ENCODE data around the gene FNBP1L. TPM values are rescaled to one million over a fixed set of nuclear protein-coding genes. Genes with fewer than 3 reads are reported as not detected.
A peak's percentile ranks its signal among the peaks of the same experiment; 100 is the strongest.

Gene FNBP1L
- total and polyA plus RNA-seq, 2 experiments from 2014 or later: 19.1 to 22.4 TPM

- no peaks in the 10 kb centered on the region for H3K9me3 ChIP-seq (ENCODE audit: low read depth)
- no peak overlapping the region for H2AFZ ChIP-seq
- WGBS, 2 experiments (ENCODE audit: low coverage in 1 of 2, low lambda C conversion rate in 2 of 2, missing lambda C conversion rate in 2 of 2): 10 to 13% methylated on average over 2 of the region's 2 CpGs
- H3K4me2 ChIP-seq (ENCODE audit: unreplicated experiment): peak overlapping the region; percentile 39
- H4K20me1 ChIP-seq (ENCODE audit: insufficient read depth): peaks cover 34% of the 10 kb centered on the region
- peak overlapping the region; percentile 77 for H3K9ac ChIP-seq
- TF ChIP-seq EZH2 (IDR thresholded peaks at IDR 0.05; ENCODE audit: insufficient read depth, poor library complexity, severe bottlenecking) (no peak), EZH2phosphoT487 (IDR thresholded peaks at IDR 0.05; ENCODE audit: insufficient read depth, low read depth) (no peak)
- DNase-seq: peak; percentile 92
- peaks cover 100% of the 10 kb centered on the region for H3K79me2 ChIP-seq (ENCODE audit: insufficient read depth)
- no peaks in the 10 kb centered on the region for H3K27me3 ChIP-seq (replicated peaks; ENCODE audit: insufficient read depth)
- H3K27ac ChIP-seq: peak overlapping the region; percentile 86
- no peak overlapping the region for H3K4me3 ChIP-seq
- H3K4me1 ChIP-seq (ENCODE audit: insufficient read depth): peaks cover 47% of the 10 kb centered on the region
- H3F3A ChIP-seq (ENCODE audit: insufficient read depth): peaks cover 42% of the 10 kb centered on the region
- H3K36me3 ChIP-seq (ENCODE audit: low read depth): peaks cover 17% of the 10 kb centered on the region
- in situ Hi-C loops (cut with MboI): no loop called here
- H3K9me2 ChIP-seq (ENCODE audit: insufficient read depth): no peaks in the 10 kb centered on the region
Observed at GRCh38 chr1:93595266-93595665, 147.3 kb downstream of the FNBP1L start.

- Histone ChIP-seq H3K9ac (peak overlapping the region; percentile 77), H3K27me3 (replicated peaks; ENCODE audit: insufficient read depth) (no peaks in the 10 kb centered on the region), H3K4me3 (no peak overlapping the region), H3K4me1 (ENCODE audit: insufficient read depth) (peaks cover 43% of the 10 kb centered on the region), H2AFZ (no peak overlapping the region), H3K36me3 (ENCODE audit: low read depth) (peaks cover 12% of the 10 kb centered on the region), H3K4me2 (ENCODE audit: unreplicated experiment) (peak overlapping the region; percentile 12), H3K9me2 (ENCODE audit: insufficient read depth) (no peaks in the 10 kb centered on the region), H3K79me2 (ENCODE audit: insufficient read depth) (peaks cover 100% of the 10 kb centered on the region), H3K27ac (peak overlapping the region; percentile 86), H4K20me1 (ENCODE audit: insufficient read depth) (peaks cover 33% of the 10 kb centered on the region), H3K9me3 (ENCODE audit: low read depth) (no peaks in the 10 kb centered on the region), H3F3A (ENCODE audit: insufficient read depth) (peaks cover 42% of the 10 kb centered on the region)
- WGBS, 2 experiments (ENCODE audit: low coverage in 1 of 2, low lambda C conversion rate in 2 of 2, missing lambda C conversion rate in 2 of 2): 75% methylated on average over 4 of the region's 4 CpGs
- peak; percentile 43 for DNase-seq
- in situ Hi-C loops (cut with MboI): no loop called here
- TF ChIP-seq EZH2 (IDR thresholded peaks at IDR 0.05; ENCODE audit: insufficient read depth, poor library complexity, severe bottlenecking) (no peak), EZH2phosphoT487 (IDR thresholded peaks at IDR 0.05; ENCODE audit: insufficient read depth, low read depth) (no peak)
Observed at GRCh38 chr1:93595743-93596142, 147.8 kb downstream of the FNBP1L start.

GRCh38 chr1:93596329-93597089 lies 148.6 kb downstream of the FNBP1L start:
- Histone ChIP-seq H3K36me3 (ENCODE audit: low read depth) (peaks cover 6% of the 10 kb centered on the region; the same call in 1 of the 2 replicates), H3K4me1 (ENCODE audit: insufficient read depth) (peaks cover 41% of the 10 kb centered on the region), H3K4me2 (ENCODE audit: unreplicated experiment) (peak overlapping the region; percentile 12), H3K27me3 (replicated peaks; ENCODE audit: insufficient read depth) (no peaks in the 10 kb centered on the region), H3K27ac (peak overlapping the region; percentile 86), H3F3A (ENCODE audit: insufficient read depth) (peaks cover 40% of the 10 kb centered on the region), H2AFZ (no peak overlapping the region), H4K20me1 (ENCODE audit: insufficient read depth) (peaks cover 32% of the 10 kb centered on the region), H3K4me3 (no peak overlapping the region), H3K9me3 (ENCODE audit: low read depth) (no peaks in the 10 kb centered on the region), H3K9me2 (ENCODE audit: insufficient read depth) (no peaks in the 10 kb centered on the region), H3K79me2 (ENCODE audit: insufficient read depth) (peaks cover 100% of the 10 kb centered on the region), H3K9ac (peak overlapping the region; percentile 77; the same call in 1 of the 2 replicates)
- in situ Hi-C loops (cut with MboI): no loop called here
- WGBS, 2 experiments (ENCODE audit: low coverage in 1 of 2, low lambda C conversion rate in 2 of 2, missing lambda C conversion rate in 2 of 2): 58 to 68% methylated on average over 4 of the region's 4 CpGs
- no peak for DNase-seq
- no peak for TF ChIP-seq EZH2 (IDR thresholded peaks at IDR 0.05; ENCODE audit: insufficient read depth, poor library complexity, severe bottlenecking)
- TF ChIP-seq EZH2phosphoT487 (IDR thresholded peaks at IDR 0.05; ENCODE audit: insufficient read depth, low read depth): no peak

- 0 out of 2 replicates have a peak overlapping the region, but pooled peaks have one; percentile 12 for H3K27ac ChIP-seq
- in situ Hi-C loops (cut with MboI): no loop called here
- no peak overlapping the region for H3K4me3 ChIP-seq
- no peaks in the 10 kb centered on the region; the same call in 1 of the 2 replicates for H3K36me3 ChIP-seq (ENCODE audit: low read depth)
- H4K20me1 ChIP-seq (ENCODE audit: insufficient read depth): peaks cover 37% of the 10 kb centered on the region
- H3K9ac ChIP-seq: no peak overlapping the region
- no peaks in the 10 kb centered on the region for H3K9me3 ChIP-seq (ENCODE audit: low read depth)
- TF ChIP-seq EZH2 (IDR thresholded peaks at IDR 0.05; ENCODE audit: insufficient read depth, poor library complexity, severe bottlenecking) (no peak), EZH2phosphoT487 (IDR thresholded peaks at IDR 0.05; ENCODE audit: insufficient read depth, low read depth) (no peak)
- H3K79me2 ChIP-seq (ENCODE audit: insufficient read depth): peaks cover 100% of the 10 kb centered on the region
- no peaks in the 10 kb centered on the region for H3K27me3 ChIP-seq (replicated peaks; ENCODE audit: insufficient read depth)
- peaks cover 41% of the 10 kb centered on the region for H3K4me1 ChIP-seq (ENCODE audit: insufficient read depth)
- H3F3A ChIP-seq (ENCODE audit: insufficient read depth): peaks cover 48% of the 10 kb centered on the region
- H3K4me2 ChIP-seq (ENCODE audit: unreplicated experiment): no peak overlapping the region
- no peak overlapping the region for H2AFZ ChIP-seq
- no peak for DNase-seq
- 35% methylated on average over 6 of the region's 6 CpGs for WGBS, 2 experiments (ENCODE audit: low coverage in 1 of 2, low lambda C conversion rate in 2 of 2, missing lambda C conversion rate in 2 of 2)
- no peaks in the 10 kb centered on the region for H3K9me2 ChIP-seq (ENCODE audit: insufficient read depth)
Observed at GRCh38 chr1:93597709-93598108, 149.8 kb downstream of the FNBP1L start.

Data from GM23248 (cell line).